Neural progenitor cell (in vitro differentiated cells): Measurements from ENCODE around the gene GPR141.

Experiments
- EZH2 ChIP-seq: fragments of 200-600 bp; sonication (generic); IDR thresholded peaks from 2 replicates; pipeline ENCODE4 v1.6.1; 2017; ENCODE audit warnings: antibody characterized with exemption, mild to moderate bottlenecking, moderate library complexity
- EZH2phosphoT487 ChIP-seq: fragments of 200-600 bp; sonication (generic); IDR thresholded peaks from 2 replicates; pipeline ENCODE4 v1.6.1; 2017; ENCODE audit warnings: antibody characterized with exemption
- TF ChIP-seq, protein P1 (sequence below): fragments of 200-600 bp; sonication (generic); IDR thresholded peaks from 2 replicates; pipeline ENCODE4 v1.5.1; 2017; ENCODE audit warnings: antibody characterized with exemption, mild to moderate bottlenecking

GRCh38 chr7:37771801-37772200 lies 88.2 kb downstream of the GPR141 start:
- TF ChIP-seq, protein P1, sequence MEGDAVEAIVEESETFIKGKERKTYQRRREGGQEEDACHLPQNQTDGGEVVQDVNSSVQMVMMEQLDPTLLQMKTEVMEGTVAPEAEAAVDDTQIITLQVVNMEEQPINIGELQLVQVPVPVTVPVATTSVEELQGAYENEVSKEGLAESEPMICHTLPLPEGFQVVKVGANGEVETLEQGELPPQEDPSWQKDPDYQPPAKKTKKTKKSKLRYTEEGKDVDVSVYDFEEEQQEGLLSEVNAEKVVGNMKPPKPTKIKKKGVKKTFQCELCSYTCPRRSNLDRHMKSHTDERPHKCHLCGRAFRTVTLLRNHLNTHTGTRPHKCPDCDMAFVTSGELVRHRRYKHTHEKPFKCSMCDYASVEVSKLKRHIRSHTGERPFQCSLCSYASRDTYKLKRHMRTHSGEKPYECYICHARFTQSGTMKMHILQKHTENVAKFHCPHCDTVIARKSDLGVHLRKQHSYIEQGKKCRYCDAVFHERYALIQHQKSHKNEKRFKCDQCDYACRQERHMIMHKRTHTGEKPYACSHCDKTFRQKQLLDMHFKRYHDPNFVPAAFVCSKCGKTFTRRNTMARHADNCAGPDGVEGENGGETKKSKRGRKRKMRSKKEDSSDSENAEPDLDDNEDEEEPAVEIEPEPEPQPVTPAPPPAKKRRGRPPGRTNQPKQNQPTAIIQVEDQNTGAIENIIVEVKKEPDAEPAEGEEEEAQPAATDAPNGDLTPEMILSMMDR, result no peak
- TF ChIP-seq EZH2phosphoT487 (no peak), EZH2 (no peak)
